Non-pigmented ciliary epithelial cell (primary cell): ENCODE measurements around the gene PTPN1.
"Not testable (repeated sequence)": the region's sequence is repeated elsewhere in the genome, so short reads cannot be mapped to it uniquely, and the experiment has no call there.

ENCODE experiments used
- DNase-seq: peaks from one replicate; pipeline ENCODE4 v3.0.0-alpha.2; 2010; ENCODE audit warnings: low read depth

PTPN1 gene

DNA sequence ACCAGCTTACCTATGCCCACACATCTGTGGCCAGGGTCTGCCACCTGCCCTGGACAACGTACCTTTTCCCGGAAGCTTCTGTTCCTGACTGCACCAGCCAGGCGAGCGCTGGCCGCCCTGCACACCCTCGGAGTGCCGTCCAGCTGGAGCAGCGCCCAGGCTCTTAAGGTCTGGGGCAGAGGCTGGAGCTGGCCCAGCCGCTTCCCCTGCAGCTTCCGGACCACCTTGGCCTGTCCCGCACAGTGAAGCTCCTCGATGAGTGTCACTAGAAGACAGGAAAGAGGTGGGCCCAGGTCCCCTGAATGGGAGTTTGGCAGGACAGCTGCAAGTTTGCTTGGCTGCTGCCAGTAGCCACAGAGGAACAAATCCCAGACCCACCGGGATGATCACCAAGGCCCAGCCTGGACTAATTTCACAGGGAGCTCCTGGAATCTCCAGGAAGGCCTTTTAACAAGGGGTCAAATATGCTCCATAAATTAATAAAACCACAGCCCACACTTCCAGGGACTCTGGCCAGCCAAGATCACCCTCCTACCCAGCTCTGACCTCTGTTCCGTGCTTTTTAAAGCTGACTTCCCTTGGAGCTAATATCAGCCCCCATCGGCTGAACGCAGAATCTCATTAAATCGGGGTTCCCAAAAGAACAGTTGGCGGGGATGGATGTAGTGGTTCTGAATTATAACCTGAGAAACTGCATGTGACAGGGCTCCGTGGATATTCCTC lies 82.3 kb downstream of the PTPN1 start:
- DNase-seq = no peak

GRCh38 chr20:50593005-50593335 lies 82.8 kb downstream of the PTPN1 start:
- no peak for DNase-seq

DNA sequence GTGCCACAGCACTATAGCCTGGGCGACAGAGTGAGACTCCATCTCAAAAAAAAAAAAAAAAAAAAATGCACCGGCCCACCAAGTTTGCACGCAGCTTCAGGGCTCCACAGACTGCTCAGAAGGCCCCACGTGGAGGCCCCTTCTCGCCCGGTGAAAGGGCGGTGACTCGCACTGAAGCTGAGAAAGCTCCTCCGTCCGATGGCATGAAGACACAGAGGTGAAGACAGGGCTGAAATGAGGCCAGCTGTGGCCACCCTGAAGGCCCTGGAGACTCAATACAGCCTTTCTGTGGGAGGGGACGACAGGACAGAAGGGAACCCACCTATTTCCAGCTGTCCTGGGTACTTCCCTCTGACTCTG lies 84.0 kb downstream of the PTPN1 start:
- DNase-seq = no peak

- DNase-seq = no peak
Measured at GRCh38 chr20:50594591-50595432, 84.6 kb downstream of the PTPN1 start.

GRCh38 chr20:50595433-50595895 lies 85.3 kb downstream of the PTPN1 start:
- DNase-seq = no peak

DNA sequence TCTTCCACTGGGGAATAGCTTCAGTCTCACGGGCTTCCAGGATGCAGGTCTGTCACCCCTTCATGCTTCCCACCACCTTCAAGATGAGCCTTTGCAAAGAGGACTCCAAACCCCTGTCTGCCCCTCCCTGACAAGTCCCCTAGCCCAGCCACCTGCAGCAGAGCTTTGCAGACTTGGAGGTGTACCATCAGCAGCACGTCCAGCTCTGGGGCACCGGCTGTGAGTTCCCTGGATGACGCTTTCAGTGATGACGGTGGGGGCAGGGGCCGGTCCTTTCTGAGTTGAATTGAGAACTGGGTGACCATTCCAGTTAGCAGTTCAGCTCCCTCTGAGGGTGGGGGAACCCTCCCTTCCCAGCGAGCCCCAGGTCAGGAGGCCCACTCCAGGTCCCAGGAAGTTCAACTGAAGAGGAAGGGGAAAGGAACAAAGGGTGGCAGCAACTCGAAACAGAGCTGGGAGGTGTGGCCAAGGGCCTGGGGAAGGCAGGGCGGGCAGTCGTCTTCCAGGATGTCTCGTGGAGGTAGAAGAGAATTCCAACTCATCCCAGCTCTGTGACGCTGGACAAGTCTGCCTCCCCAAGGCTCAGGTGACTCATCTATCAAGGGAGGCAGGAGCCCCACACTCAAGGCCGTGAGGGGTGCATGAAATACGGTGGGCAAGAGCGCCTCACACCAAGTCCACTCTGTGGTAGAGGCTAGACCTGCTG lies 86.0 kb downstream of the PTPN1 start:
- DNase-seq = no peak

DNA sequence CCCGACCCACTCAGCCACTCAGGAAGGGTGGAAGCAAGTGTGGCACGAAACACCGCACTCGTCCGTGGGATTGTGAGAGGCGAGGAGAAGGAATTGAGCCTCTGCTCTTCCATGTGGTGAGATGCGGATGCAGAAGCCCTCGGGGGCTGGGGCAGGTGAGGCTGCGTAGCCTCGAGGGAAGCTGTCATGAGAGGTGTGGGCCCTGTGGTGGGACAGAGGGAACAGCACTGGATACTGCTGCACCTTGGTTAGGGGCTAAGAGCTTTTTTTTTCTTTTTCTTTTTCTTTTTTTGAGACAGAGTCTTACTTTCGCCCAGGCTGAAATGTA lies 86.5 kb downstream of the PTPN1 start:
- DNase-seq = no peak

GRCh38 chr20:50597406-50597969 lies 87.3 kb downstream of the PTPN1 start:
- DNase-seq = no peak

DNA sequence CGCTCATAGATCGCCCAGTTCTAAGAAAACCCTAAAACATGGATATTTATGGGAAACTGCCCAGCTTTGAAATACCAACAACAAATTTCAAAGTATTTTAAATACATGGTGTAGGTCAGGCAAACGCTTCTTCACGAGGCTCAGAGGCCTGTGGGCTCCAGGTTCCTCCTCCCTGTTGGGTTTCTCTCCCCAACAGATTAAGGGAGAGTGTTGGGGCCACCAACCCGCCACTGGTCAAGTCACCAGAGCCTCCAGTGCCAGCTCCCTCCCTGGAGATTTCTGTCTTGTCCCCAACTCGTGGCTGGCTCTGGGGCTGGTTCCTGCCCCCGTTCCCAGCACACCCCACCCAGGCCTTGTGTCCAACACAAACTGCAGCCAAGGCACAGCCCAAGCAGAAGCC lies 87.9 kb downstream of the PTPN1 start:
- DNase-seq = no peak

DNA sequence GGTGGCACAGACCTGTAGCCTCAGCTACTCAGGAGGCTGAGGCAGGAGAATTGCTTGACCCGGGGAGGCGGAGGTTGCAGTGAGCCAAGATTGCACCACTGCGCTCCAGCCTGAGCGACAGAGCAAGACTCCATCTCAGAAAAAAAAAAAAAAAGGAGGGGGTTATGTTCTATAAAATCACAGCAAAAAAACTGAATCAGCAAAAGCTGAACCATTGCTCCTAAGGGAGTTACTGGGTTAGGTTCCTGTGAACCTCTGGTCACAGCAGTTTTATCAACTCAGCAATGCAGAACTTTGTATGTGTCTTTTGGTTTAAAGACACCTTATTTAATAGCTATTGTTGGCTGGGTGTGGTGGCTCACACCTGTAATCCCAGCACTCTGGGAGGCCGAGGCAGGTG lies 88.6 kb downstream of the PTPN1 start:
- not testable (repeated sequence) for DNase-seq

DNA sequence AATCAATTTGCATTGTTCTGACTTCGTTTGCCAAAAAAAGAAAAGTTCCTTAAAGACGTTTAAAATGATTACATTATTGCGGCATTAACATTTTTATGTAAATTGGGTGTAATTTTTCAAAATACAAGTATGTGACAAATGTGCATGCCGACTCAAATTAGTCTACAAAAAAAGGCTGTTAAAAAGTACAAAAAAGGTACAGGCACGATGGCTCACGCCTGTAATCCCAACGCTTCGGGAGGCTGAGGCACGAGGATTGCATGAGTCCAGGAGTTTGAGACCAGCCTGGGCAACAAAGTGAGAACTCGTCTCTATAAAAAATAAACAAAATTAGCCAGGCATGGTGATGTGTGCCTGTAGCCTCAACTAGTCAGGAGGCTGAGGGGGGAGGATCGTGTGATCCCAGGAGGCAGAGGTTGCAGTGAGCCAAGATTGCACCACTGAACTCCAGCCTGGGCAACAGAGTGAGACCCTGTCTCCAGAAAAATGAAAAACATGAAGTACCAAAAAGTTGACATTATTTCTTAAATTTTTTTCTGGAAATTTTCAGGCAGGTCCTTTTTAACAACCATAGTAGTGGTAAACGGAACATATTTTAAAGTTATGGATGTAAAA lies 90.2 kb downstream of the PTPN1 start:
- no peak for DNase-seq

DNA sequence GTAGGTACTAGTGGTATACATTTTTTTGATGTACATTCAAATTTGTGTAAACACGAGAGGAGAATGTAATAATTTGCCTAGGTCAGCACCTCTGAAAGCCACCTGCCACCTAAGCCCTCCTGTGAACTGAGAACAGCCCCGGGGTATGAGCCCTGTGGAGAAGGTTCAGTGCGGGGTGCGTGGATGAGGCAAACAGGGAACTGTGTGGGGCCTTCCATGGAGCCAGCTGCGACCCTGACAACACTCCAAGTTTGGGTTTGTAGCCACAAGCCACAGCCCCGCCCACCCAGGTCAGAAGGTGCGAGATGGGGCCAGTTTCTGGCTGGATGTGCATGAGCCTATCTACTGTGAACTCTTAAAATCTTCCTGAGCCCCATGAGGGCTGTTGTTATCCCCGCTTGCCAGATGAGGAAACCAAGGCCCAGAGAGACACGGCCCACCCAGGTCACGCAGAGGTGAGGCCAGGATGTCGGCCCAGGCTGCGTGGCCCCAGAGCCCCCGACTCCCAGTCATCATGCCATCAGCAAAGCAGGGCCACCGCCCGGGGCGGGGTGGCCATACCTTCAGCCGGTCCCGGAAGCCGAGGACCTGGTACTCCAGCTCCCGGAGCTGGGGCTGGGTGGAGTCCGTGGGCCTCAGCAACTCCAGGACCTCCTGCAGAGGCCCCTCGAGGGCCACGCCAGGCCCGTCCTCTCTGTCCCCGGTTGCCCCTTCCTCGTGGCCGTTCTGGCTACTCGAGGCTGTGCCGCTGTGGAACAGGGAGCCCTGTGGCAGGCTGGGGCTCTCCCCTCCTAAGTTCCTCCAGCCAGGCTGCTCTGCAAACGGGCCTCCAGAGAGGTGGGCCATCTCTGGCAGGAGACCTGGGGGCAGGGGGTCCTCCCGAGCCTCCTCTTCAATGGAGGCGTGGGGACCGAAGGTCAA lies 91.6 kb downstream of the PTPN1 start:
- no peak for DNase-seq

DNA sequence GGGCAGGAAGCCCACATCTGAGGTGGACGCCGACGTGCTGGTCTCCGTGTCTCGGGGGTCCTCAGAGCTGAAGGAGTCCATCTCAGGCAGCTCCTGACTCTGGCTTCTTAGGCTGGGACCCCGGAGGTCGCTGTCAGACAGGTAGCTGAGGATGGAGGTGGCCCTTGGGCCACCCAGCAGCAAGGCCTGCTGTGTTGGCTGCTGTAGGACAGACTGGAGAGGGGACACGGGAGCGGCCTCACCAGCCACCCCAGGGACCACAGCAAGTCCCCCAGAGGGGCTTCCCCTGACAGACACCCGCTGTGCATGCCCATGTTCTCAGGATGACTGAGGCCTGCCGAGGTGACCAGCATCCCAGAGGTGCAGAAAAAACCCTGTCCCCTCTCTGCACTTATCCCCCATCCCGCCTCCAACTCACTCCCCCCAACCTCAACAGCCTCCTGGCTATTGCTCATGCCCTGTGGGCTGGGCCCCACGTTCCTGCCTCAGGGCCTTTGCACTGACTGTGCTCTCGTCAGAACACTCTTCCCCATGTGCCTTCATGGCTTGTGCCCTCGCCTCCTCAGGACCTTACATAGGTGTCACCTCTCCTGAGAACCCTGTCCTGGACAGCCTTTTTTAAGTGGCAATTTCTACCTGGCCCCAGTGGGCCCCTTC lies 92.4 kb downstream of the PTPN1 start:
- DNase-seq = no peak

DNA sequence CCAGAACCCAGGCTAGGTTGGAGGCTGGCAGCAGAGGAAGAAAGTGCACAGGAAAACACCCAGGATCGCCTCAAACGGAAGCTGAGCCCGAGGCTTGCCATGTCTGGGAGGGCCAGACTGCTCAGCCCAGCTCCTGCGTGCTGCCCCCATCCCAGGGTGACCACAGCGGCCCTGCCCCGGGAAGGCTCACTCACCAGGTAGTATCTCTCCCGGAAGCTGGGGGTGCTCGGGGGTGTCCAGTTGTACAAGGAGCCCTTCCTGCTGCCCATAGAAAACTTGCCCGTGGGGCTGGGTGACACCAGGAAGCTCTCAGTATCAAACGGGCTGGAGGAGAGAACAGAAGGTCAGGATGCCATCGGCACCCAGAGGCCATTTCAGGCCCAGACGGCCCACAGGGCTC lies 94.3 kb downstream of the PTPN1 start:
- no peak for DNase-seq

- no peak for DNase-seq
Measured at GRCh38 chr20:50605136-50605535, 95.0 kb downstream of the PTPN1 start.

- DNase-seq = no peak
Measured at GRCh38 chr20:50607436-50607835, 97.3 kb downstream of the PTPN1 start.

GRCh38 chr20:50607850-50608749 lies 97.9 kb downstream of the PTPN1 start:
- no peak for DNase-seq

- no peak for DNase-seq
Measured at GRCh38 chr20:50608750-50609104, 98.5 kb downstream of the PTPN1 start.

DNA sequence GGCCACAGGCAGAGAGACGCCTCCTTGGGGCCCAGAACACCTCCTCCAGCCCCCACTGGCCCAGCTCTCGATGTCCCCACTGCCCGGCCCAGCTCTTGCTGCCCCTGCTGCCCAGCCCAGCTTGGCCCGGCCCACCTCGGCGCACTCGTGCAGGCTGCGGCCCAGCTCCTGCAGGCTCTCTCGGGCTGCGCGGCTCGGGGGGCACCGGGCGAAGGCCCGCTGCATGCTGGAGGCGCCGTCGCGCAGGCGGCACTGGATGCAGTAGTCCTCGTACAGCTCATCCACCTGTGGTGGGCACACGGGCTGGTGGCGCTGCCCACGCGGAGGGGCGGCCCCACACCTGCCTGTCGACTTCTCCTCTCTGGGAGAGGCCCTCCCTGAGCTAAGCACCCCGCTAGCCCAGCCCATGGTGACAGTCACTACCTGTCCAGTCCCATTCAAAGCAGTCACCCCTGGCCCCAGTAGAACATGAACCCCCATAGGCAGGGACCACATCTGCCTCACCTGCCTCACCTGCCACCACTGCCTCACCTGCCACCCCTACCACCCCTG lies 99.3 kb downstream of the PTPN1 start:
- no peak for DNase-seq
